ENCODE results near the gene OVOL1.
"Not testable (repeated sequence)": the region's sequence is repeated elsewhere in the genome, so short reads cannot be mapped to it uniquely, and the experiment has no call there.

Gene OVOL1

DNA sequence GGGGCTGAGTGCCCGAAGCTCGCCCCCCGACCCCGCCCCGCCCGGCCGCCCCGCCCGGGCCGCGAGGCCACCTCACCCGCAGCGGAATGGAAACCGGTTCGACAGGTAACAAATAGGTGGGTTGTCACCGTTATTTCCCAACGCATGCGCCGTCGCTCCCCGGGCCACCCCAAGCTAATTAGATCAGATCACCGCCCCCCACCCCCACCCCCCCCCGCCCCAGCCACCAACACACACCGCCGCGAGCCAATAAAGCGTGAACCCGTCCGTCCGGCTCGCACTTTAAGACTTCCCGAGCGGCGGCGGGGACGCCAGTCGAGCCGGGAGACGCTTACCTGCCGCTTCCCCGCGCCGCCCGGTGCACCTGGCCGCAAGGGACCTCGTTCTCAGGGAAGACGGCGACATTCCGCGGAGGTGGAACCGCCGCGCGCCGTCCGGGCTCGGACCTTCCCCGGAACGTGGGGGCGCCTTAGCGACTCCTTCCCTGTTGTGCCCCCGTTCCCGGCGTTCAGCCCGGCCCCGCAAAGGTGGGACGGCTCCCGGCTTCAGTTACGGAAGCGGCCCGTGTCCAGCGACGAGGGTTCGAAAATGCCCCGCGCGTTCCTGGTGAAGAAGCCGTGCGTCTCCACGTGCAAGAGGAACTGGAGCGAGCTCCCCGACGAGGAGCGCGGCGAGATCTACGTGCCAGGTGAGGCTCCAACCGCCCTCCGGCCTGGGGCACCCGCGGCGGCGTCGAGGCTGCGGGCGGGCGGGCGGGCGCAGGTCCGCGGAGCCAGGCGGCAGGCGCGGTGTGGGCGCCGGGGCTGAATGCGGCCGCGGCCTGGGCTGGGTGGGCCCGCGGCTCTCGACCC, at the start of gene OVOL1:
Gene OVOL1 (plus strand): TSS at position 278 of the 851 bp plus-strand sequence. CDS start 311 bp downstream, at position 589.
- no peak for DNase-seq

GRCh38 chr11:65739022-65739421, 47.8 kb upstream of the OVOL1 start:
- no peak for DNase-seq

GRCh38 chr11:65741185-65741584, 45.7 kb upstream of the OVOL1 start:
- DNase-seq: no peak

GRCh38 chr11:65742353-65742752, 44.5 kb upstream of the OVOL1 start:
- no peak for DNase-seq

- no peak for DNase-seq
These were observed 43.2 kb upstream of the OVOL1 start for GRCh38 chr11:65743681-65744025.

- DNase-seq: no peak
These were observed 42.7 kb upstream of the OVOL1 start for GRCh38 chr11:65744026-65744698.

GRCh38 chr11:65744699-65745042, 42.2 kb upstream of the OVOL1 start:
- DNase-seq: no peak

DNA sequence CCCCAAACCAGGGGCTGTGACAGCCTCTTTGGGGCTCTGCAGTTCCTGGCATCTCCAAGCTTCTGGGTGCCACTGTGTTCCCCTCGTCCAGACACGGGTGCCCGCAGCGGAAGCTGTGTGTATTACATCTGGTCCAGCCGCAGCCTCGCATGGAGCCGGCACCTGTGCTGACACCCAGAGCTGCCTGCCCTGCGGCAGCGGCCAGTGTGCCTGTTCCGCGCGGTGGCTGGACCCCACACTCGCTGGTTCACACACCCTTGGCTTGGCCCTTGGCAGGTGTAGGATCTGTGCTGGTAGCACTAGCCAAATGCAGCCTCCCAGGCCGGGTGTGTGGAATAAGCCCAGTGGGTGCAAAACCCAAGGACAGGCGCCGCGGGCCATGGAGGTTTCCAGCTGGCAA, 41.8 kb upstream of the OVOL1 start:
- no peak for DNase-seq

GRCh38 chr11:65762169-65762568, 24.7 kb upstream of the OVOL1 start:
- not testable (repeated sequence) for DNase-seq

- DNase-seq: not testable (repeated sequence)
These were observed 24.0 kb upstream of the OVOL1 start for GRCh38 chr11:65762816-65763215.

DNA sequence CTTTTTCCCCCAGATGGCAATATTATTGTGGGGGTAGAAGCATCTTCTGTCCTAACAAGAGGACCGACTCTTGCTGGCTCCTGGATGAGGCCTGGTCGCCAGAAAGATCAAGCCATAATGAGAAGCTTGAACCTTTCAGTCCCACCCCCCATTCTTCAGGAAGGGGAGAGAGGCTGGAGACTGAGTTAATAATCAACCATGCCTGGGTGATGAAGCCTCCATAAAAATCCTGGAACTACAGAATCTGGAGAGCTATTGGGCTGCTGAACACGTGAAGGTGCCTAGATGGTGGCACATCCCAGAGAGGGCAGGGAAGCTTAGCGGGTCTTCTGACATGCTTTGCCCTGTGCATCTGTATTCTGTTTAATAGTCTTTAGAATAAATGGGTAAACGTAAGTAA, 22.4 kb upstream of the OVOL1 start:
- DNase-seq: no peak

DNA sequence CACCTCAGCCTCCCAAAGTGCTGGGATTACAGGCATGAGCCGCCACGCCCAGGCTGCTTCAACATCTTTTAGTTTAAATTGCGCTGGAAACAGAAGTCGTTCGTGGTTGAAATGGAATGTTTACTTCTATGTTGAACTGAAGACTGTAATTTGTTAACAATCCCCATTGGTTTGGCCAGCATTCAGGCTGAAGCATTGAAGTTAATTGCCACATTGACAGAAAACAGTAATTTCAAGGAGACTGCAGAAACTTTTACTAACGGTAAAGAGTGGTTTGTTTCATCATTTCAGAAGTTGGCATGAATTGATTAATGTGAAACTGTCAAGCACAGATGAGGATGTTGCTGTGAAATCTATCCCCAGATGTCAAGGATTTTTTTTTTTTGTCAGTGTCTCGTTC, 20.3 kb upstream of the OVOL1 start:
- DNase-seq: no peak

GRCh38 chr11:65767406-65767805, 19.5 kb upstream of the OVOL1 start:
- no peak for DNase-seq

DNA sequence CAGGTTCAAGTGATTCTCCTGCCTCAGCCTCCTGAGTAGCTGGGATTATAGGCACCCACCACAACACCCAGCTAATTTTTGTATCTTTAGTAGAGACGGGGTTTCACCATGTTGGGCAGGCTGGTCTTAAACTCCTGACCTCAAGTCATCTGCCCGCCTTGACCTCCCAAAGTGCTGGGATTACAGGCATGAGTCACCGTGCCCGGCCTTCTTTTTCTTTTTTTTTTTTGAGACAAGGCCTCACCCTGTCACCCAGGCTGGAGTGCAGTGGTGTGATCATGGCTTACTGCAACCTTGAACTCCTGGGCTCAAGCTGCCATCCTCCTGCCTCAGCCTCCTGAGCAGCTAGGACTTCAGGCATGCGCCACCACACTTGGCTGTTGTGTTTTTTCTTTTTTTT, 19.1 kb upstream of the OVOL1 start:
- not testable (repeated sequence) for DNase-seq

GRCh38 chr11:65770951-65771567, 15.8 kb upstream of the OVOL1 start:
- no peak for DNase-seq

- no peak for DNase-seq
These were observed 15.2 kb upstream of the OVOL1 start for GRCh38 chr11:65771589-65772112.

DNA sequence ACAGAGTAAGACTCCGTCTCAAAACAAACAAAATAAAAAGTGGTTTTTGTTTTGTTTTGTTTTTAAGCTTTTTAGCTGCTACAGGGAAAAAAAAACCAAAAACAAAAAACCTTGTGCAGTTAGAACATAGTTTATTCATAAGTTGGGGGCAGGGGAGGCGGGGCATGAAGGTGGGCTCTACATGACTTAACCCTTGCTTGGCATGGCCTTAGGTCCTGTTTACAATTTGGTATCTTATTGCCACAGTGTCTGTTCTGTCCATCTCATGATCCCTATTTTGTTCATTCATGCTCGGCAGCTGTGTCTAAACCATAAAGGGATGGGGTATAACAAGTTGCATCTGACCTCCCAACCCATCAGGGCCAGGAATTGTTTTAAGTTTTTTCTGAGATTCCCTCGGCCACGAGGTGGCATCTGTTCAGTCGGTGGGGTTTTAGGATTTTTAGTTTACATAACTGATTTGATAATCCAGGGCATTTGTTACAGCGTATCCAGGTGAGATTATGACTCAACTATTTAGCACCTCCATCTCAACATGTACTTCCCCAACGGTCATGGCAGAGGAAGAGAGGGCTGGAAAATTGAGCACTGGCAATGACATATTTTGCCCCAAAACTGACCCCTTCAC, 13.0 kb upstream of the OVOL1 start:
- DNase-seq: no peak

DNA sequence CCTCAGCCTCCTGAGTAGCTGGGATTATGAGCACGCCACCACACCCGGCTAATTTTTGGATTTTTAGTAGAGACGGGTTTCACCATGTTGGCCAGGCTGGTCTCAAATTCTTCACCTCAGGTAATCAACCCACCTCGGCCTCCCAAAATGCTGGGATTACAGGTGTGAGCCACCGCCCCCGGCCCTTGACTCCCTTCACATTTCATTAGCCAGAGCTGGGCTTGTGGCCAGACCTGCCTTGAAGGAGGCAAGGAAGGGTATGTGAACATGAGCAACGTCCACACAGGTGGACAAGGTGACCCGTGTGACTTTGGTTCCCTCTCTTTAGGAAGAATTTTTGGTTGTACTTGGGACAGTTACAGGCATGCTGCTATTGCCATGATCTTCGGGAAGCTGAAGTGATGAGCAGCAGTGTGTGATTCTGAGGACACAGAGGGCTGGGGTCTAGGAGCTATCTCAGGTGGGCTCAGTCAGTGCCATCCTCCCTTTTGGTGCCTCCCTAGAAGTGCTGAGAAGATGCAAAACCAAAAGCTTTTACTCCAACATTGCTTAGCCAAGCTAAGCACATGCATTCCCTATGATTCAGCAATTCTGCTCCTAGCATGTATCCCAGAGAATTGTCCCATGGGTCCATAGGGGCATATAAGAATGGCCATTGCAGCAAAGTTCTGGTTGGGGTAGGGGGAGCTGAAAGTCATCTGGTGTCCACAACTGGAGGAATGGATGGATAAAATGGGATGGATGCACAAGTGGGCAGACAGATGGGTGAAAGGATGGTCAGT, 12.1 kb upstream of the OVOL1 start:
- DNase-seq: no peak

GRCh38 chr11:65776196-65776595, 10.7 kb upstream of the OVOL1 start:
- DNase-seq: no peak

DNA sequence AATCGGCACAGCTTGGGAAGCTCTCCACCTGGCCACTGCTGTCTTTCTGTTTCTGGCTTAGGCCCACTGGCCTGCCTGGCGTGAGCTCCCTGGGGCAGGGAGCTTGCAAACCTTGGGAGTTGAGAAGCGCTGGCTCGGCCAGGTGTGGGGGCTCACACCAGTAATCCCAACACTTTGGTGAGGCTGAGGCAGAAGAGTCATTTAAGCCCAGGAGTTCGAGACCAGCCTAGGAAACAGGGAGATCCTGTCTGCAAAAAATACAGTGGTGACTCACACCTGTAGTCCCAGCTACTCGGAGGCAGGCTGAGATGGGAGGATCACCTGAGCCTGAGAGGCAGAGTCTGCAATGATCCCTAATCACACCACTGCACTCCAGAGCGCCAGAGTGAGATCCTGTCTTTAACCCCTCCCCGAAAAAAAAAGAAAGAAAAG, 10.1 kb upstream of the OVOL1 start:
- no peak for DNase-seq

GRCh38 chr11:65777241-65777640, 9.6 kb upstream of the OVOL1 start:
- DNase-seq: no peak

DNA sequence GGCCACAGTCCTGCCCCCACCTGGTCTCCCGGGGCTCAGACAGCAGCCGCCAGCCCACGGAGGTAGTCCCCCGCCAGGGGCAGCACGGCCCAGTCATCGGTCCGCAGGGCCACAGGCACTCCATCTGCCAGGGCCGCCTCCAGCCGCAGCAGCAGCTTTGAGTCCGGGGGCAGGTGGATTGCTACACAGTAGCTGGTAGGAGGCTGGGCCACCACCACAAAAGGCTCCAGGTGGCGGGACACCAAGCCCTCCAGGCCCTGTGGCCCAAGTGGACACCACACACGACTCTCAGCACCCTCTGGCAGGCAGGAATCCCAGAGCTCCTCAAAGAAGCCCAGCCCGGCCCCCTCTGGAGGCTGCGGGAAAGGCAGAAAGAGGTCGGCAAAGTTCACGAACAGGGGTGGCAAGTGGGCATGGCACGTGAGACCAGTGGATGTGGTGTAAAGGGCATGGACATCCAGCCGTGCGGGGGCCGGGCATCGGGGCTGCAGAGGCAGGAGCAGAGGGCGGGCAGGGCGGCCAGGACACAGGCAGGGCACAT, 9.0 kb upstream of the OVOL1 start:
- no peak for DNase-seq
